AG04449 (cell line): Measurements from ENCODE around the gene AK8.

Experiments used
- CTCF ChIA-PET: fragments of 350-600 bp; formaldehyde crosslinking; extraction: SDS; loops from one replicate; lab custom pipeline; 2021; ENCODE audit warnings: antibody characterized with exemption; lab: Yijun Ruan, JAX
- POLR2A ChIA-PET: fragments of 400-600, 350-600 bp; formaldehyde crosslinking; extraction: SDS; loops from one replicate; lab custom pipeline; 2020; ENCODE audit warnings: antibody characterized with exemption, inconsistent platforms; lab: Yijun Ruan, JAX
- DNase-seq: peaks from one replicate; pipeline ENCODE4 v3.0.0-alpha.2; 2010; ENCODE audit warnings: low read depth, low spot score
- H3K4me3 ChIP-seq: 2 replicates; pipeline ENCODE4 v1.5.1; 2011; ENCODE audit warnings: low read depth, mild to moderate bottlenecking, control low read depth, low read length
- TF ChIP-seq, protein P1 (sequence below): IDR thresholded peaks from one replicate; pipeline ENCODE4 v1.5.1; 2011; ENCODE audit warnings: mild to moderate bottlenecking, moderate library complexity, low read length, control low read depth, inconsistent platforms; ENCODE audit not compliant: insufficient read depth; ENCODE audit errors: missing control alignments

Gene AK8

DNA sequence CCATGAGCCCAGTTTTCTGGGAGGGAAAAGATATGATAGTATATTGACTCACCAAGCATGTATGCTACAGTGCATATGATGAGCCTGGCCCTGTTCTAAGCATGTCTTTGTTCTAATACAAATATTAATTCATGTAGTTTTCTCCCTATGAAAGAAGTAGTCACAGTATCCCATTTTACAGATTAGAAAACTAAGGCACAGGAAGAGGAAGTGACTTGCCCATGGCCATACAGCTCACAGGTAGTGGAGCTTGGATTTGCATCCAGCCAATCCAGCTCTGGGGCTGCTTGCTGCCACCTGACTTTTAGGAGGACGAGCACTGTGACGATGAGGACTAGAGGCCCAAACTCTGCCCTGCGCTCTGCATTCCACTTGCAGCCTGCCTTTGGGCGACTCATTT lies 76.4 kb downstream of the AK8 start:
- no peak for DNase-seq
- H3K4me3 ChIP-seq: no peak overlapping the region
- POLR2A ChIA-PET: no interaction called here
- TF ChIP-seq, protein P1, sequence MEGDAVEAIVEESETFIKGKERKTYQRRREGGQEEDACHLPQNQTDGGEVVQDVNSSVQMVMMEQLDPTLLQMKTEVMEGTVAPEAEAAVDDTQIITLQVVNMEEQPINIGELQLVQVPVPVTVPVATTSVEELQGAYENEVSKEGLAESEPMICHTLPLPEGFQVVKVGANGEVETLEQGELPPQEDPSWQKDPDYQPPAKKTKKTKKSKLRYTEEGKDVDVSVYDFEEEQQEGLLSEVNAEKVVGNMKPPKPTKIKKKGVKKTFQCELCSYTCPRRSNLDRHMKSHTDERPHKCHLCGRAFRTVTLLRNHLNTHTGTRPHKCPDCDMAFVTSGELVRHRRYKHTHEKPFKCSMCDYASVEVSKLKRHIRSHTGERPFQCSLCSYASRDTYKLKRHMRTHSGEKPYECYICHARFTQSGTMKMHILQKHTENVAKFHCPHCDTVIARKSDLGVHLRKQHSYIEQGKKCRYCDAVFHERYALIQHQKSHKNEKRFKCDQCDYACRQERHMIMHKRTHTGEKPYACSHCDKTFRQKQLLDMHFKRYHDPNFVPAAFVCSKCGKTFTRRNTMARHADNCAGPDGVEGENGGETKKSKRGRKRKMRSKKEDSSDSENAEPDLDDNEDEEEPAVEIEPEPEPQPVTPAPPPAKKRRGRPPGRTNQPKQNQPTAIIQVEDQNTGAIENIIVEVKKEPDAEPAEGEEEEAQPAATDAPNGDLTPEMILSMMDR: no peak
- CTCF ChIA-PET: no interaction called here

GRCh38 chr9:132800038-132800648 lies 77.9 kb downstream of the AK8 start:
- DNase-seq: peak; percentile 3
- ChIA-PET POLR2A (no interaction called here), CTCF (interaction anchor here (0.7 to 3.9 kb wide), 14 partner anchors 9 to 390 kb away, joined by 3 to 40 read pairs (median 3); partner anchors contain the start of gene CFAP77)

GRCh38 chr9:132798817-132799790 lies 79.0 kb downstream of the AK8 start:
- DNase-seq: no peak
- no peak overlapping the region for H3K4me3 ChIP-seq
- TF ChIP-seq, protein P1: no peak
- ChIA-PET POLR2A (no interaction called here), CTCF (interaction anchor here (0.8 to 3.9 kb wide), 17 partner anchors 9 to 387 kb away, joined by 3 to 40 read pairs (median 3); no protein-coding TSS in a partner anchor)

More at GRCh38 chr9:132800038-132800648, 77.9 kb downstream of the AK8 start:
- TF ChIP-seq, protein P1: peak; percentile 73
- H3K4me3 ChIP-seq: no peak overlapping the region

- ChIA-PET POLR2A (no interaction called here), CTCF (interaction anchor here (0.6 to 3.9 kb wide), 8 partner anchors 10 to 543 kb away, joined by 3 to 40 read pairs (median 4); no protein-coding TSS in a partner anchor)
- TF ChIP-seq, protein P1: no peak
- no peak for DNase-seq
- H3K4me3 ChIP-seq: no peak overlapping the region
Observed at GRCh38 chr9:132797861-132798659, 80.0 kb downstream of the AK8 start.

- ChIA-PET CTCF (interaction anchor here (1.0 kb wide), 1 partner anchor 21 kb away, joined by 3 read pairs; no protein-coding TSS in a partner anchor), POLR2A (no interaction called here)
- TF ChIP-seq, protein P1: no peak
Observed at GRCh38 chr9:132795511-132796303, 82.4 kb downstream of the AK8 start.

More at GRCh38 chr9:132795511-132796303, 82.4 kb downstream of the AK8 start:
- DNase-seq: no peak
- no peak overlapping the region for H3K4me3 ChIP-seq
